ENCODE data around the gene ZMYND8. TPM values are rescaled to one million over a fixed set of nuclear protein-coding genes. Genes with fewer than 3 reads are reported as not detected.

The ZMYND8 gene
- total and polyA plus RNA-seq, 4 donors = 14.2 to 46.4 (median 30.1) TPM

- Histone ChIP-seq H3K4me1 (ENCODE audit: control insufficient read depth in 5 of 5, insufficient read depth in 5 of 5, low read length in 5 of 5) (peaks cover 0 to 7% (median 6%) of the 10 kb centered on the region in 5 donors), H3K27me3 (ENCODE audit: control insufficient read depth in 3 of 3, insufficient read depth in 3 of 3, low read length in 2 of 3) (no peaks in the 10 kb centered on the region), H3K27ac (ENCODE audit: low read depth in 1 of 2, low read length in 1 of 2) (peak overlapping the region in 1 of 2 donors; percentile 63), H3K9ac (ENCODE audit: insufficient read depth in 1 of 2, low read length in 2 of 2) (no peak overlapping the region), H3K9me3 (ENCODE audit: control insufficient read depth in 4 of 4, insufficient read depth in 3 of 4, low read length in 3 of 4) (no peaks in the 10 kb centered on the region), H3K4me3 (no peak overlapping the region), H3K36me3 (ENCODE audit: control insufficient read depth in 4 of 4, insufficient read depth in 4 of 4, low read length in 4 of 4) (peaks cover 11 to 20% (median 15%) of the 10 kb centered on the region in 4 donors)
- WGBS, 2 donors = 75 to 84% methylated on average over 8 of the region's 8 CpGs
- ATAC-seq (ENCODE audit: insufficient read depth, low FRiP score) (no peak), DNase-seq (peak; percentile 53 to 79 (median 66))
- TF ChIP-seq, protein P1, sequence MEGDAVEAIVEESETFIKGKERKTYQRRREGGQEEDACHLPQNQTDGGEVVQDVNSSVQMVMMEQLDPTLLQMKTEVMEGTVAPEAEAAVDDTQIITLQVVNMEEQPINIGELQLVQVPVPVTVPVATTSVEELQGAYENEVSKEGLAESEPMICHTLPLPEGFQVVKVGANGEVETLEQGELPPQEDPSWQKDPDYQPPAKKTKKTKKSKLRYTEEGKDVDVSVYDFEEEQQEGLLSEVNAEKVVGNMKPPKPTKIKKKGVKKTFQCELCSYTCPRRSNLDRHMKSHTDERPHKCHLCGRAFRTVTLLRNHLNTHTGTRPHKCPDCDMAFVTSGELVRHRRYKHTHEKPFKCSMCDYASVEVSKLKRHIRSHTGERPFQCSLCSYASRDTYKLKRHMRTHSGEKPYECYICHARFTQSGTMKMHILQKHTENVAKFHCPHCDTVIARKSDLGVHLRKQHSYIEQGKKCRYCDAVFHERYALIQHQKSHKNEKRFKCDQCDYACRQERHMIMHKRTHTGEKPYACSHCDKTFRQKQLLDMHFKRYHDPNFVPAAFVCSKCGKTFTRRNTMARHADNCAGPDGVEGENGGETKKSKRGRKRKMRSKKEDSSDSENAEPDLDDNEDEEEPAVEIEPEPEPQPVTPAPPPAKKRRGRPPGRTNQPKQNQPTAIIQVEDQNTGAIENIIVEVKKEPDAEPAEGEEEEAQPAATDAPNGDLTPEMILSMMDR (IDR thresholded peaks at IDR 0.05; ENCODE audit: control extremely low read depth, extremely low read depth) = no peak
Measured at GRCh38 chr20:47256668-47257236, 99.7 kb downstream of the ZMYND8 start.

DNA sequence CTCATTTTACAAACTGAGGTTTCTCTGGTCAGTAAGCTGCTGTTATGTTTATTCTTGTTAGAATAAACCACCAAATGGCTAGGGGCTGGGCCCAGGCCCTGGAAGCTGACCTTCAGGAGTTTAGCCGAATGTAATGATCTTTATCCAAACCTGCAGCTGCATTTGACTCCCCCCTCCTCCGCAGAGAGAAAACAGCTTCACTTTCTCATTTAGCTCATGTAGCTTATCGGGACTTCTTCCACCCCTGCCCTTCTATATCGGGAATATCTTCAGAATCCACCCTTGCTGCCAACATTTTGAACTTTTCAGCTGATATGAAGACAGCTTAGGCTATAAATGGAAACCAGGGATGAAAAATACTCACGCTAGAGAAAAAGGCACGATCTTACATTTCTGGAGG, 102.6 kb downstream of the ZMYND8 start:
- 81 to 89% methylated on average over 6 of the region's 6 CpGs for WGBS, 2 donors
- no peaks in the 10 kb centered on the region for H3K27me3 ChIP-seq (ENCODE audit: control insufficient read depth in 3 of 3, insufficient read depth in 3 of 3, low read length in 2 of 3)
- peaks cover 9 to 18% (median 17%) of the 10 kb centered on the region in 4 donors for H3K36me3 ChIP-seq (ENCODE audit: control insufficient read depth in 4 of 4, insufficient read depth in 4 of 4, low read length in 4 of 4)
- H3K9ac ChIP-seq (ENCODE audit: insufficient read depth in 1 of 2, low read length in 2 of 2) = no peak overlapping the region
- H3K27ac ChIP-seq (ENCODE audit: low read depth in 1 of 2, low read length in 1 of 2) = peak overlapping the region in 1 of 2 donors; percentile 62
- DNase-seq (no peak), ATAC-seq (ENCODE audit: insufficient read depth, low FRiP score) (no peak)
- TF ChIP-seq, protein P1 (IDR thresholded peaks at IDR 0.05; ENCODE audit: control extremely low read depth, extremely low read depth) = no peak
- H3K4me3 ChIP-seq = no peak overlapping the region
- H3K4me1 ChIP-seq (ENCODE audit: control insufficient read depth in 5 of 5, insufficient read depth in 5 of 5, low read length in 5 of 5) = peaks cover 0 to 6% (median 2%) of the 10 kb centered on the region in 5 donors
- no peaks in the 10 kb centered on the region for H3K9me3 ChIP-seq (ENCODE audit: control insufficient read depth in 4 of 4, insufficient read depth in 3 of 4, low read length in 3 of 4)

- DNase-seq = no peak
- 86 to 91% methylated on average over 3 of the region's 3 CpGs for WGBS, 2 donors
- H3K36me3 ChIP-seq (ENCODE audit: control insufficient read depth in 4 of 4, insufficient read depth in 4 of 4, low read length in 4 of 4) = peaks cover 16 to 28% (median 25%) of the 10 kb centered on the region in 4 donors
Measured at GRCh38 chr20:47252879-47253307, 103.6 kb downstream of the ZMYND8 start.

More at GRCh38 chr20:47252879-47253307, 103.6 kb downstream of the ZMYND8 start:
- Histone ChIP-seq H3K4me1 (ENCODE audit: control insufficient read depth in 5 of 5, insufficient read depth in 5 of 5, low read length in 5 of 5) (peaks cover 0 to 6% (median 2%) of the 10 kb centered on the region in 5 donors), H3K4me3 (no peak overlapping the region), H3K27ac (ENCODE audit: low read depth in 1 of 2, low read length in 1 of 2) (no peak overlapping the region), H3K27me3 (ENCODE audit: control insufficient read depth in 3 of 3, insufficient read depth in 3 of 3, low read length in 2 of 3) (no peaks in the 10 kb centered on the region), H3K9ac (ENCODE audit: insufficient read depth in 1 of 2, low read length in 2 of 2) (no peak overlapping the region), H3K9me3 (ENCODE audit: control insufficient read depth in 4 of 4, insufficient read depth in 3 of 4, low read length in 3 of 4) (no peaks in the 10 kb centered on the region)
- TF ChIP-seq, protein P1 (IDR thresholded peaks at IDR 0.05; ENCODE audit: control extremely low read depth, extremely low read depth) = no peak
- ATAC-seq (ENCODE audit: insufficient read depth, low FRiP score) = no peak
